ENCODE results near the gene TENT4A. TPM values are rescaled to one million over a fixed set of nuclear protein-coding genes. Genes with fewer than 3 reads are reported as not detected.

TENT4A gene
- total and polyA plus RNA-seq, 10 of the 15 experiments (the other 5 are each of a cell fraction or from before 2014, with no cell fraction given), result 1.4 to 30.6 (median 12.5) TPM

- intact Hi-C loops (cut with micrococcal nuclease; ENCODE audit: unreplicated experiment), result no loop called here
Measured at GRCh38 chr5:6785861-6786180, 72.6 kb downstream of the TENT4A start.

More at GRCh38 chr5:6785861-6786180, 72.6 kb downstream of the TENT4A start:
- WGBS (ENCODE audit: insufficient coverage, insufficient replicate concordance, low lambda C conversion rate, missing lambda C conversion rate), result 69% methylated on average over 2 of the region's 2 CpGs
- Histone ChIP-seq H2AFZ (ENCODE audit: control insufficient read depth, low read depth, low read length) (no peak overlapping the region), H3K36me3 (ENCODE audit: control insufficient read depth in 2 of 2, insufficient read depth in 2 of 2, low read length in 1 of 2) (no peaks in the 10 kb centered on the region), H4K20me1 (ENCODE audit: control insufficient read depth, insufficient read depth) (no peaks in the 10 kb centered on the region), H3K4me2 (ENCODE audit: control insufficient read depth, insufficient read depth) (no peak overlapping the region), H3K27ac (ENCODE audit: control insufficient read depth, insufficient read depth) (no peak overlapping the region), H3K4me1 (ENCODE audit: control insufficient read depth, insufficient read depth, low read length) (no peaks in the 10 kb centered on the region), H3K9me3 (replicated peaks; ENCODE audit: control insufficient read depth, insufficient read depth, low read length) (no peaks in the 10 kb centered on the region), H3K79me2 (ENCODE audit: control insufficient read depth, insufficient read depth, low read length) (no peaks in the 10 kb centered on the region), H3K9ac (ENCODE audit: control insufficient read depth, insufficient read depth, low read length) (no peak overlapping the region), H3K27me3 (replicated peaks in 1 of 2; ENCODE audit: control insufficient read depth in 2 of 2, insufficient read depth in 2 of 2, low read length in 1 of 2) (no peaks in the 10 kb centered on the region), H3K4me3 (no peak overlapping the region)
- no peak for FAIRE-seq
- ATAC-seq, result no peak
- ChIA-PET CTCF (no interaction called here), SMC1A (ENCODE audit: uncharacterized antibody, unreplicated experiment) (no interaction called here), RAD21 (ENCODE audit: unreplicated experiment) (no interaction called here), POLR2A (no interaction called here)
- no peak for DNase-seq (ENCODE audit: low read depth, low spot score)
- TF ChIP-seq BCL11A (IDR thresholded peaks at IDR 0.05; ENCODE audit: low read depth, low read length), result no peak
- TF ChIP-seq SIN3A (IDR thresholded peaks at IDR 0.05; ENCODE audit: low read depth, low read length), result no peak
- no peak for TF ChIP-seq ZBTB11 (CRISPR knock-in tag; IDR thresholded peaks at IDR 0.05)
- no peak for TF ChIP-seq TAF1 (IDR thresholded peaks at IDR 0.05; ENCODE audit: borderline replicate concordance, low read depth, low read length)
- peak; percentile 46; the same call in 1 of the 2 replicates for TF ChIP-seq NR2F1 (conservative IDR thresholded peaks at IDR 0.05)
- no peak for TF ChIP-seq POLR2AphosphoS5 (IDR thresholded peaks at IDR 0.05; ENCODE audit: low read length)
- no peak for TF ChIP-seq KLF5 (IDR thresholded peaks at IDR 0.05; ENCODE audit: partially characterized antibody)
- TF ChIP-seq DPF2 (IDR thresholded peaks at IDR 0.05), result no peak
- in situ Hi-C loops (cut with MboI), result no loop called here
- no TSS peak for BruUV-seq (replicated peaks)
